Mucosa of descending colon (tissue), 3 donors: ENCODE data around the gene FAAP100. TPM values are rescaled to one million over a fixed set of nuclear protein-coding genes. Genes with fewer than 3 reads are reported as not detected.

Experiments used
- ATAC-seq: fragments of 200-7000 bp; cut with Tn5 transposase; one replicate; pipeline ENCODE4 v1.9.1; 2020; ENCODE audit warnings: mild to moderate bottlenecking, moderate library complexity
- DNase-seq, 3 donors: peaks; one replicate each; pipeline ENCODE4 v3.0.0-alpha.2; 2020
- H3K36me3 ChIP-seq: fragments of 200-600 bp; one replicate; pipeline ENCODE4 v1.8.0; 2021; ENCODE audit warnings: low read depth, mild to moderate bottlenecking
- H3K4me1 ChIP-seq: fragments of 200-600 bp; one replicate; pipeline ENCODE4 v1.8.0; 2021; ENCODE audit warnings: low read depth, mild to moderate bottlenecking
- H3K4me3 ChIP-seq: fragments of 200-600 bp; one replicate; pipeline ENCODE4 v1.8.0; 2021; ENCODE audit warnings: mild to moderate bottlenecking
- H3K9me3 ChIP-seq: fragments of 200-600 bp; one replicate; pipeline ENCODE4 v1.8.0; 2021; ENCODE audit warnings: mild to moderate bottlenecking
- CTCF ChIP-seq: fragments of 200-600 bp; IDR thresholded peaks from one replicate; pipeline ENCODE4 v1.8.0; 2022; ENCODE audit warnings: antibody characterized with exemption, mild to moderate bottlenecking
- intact Hi-C, 2 donors: fragments of 100-400 bp; cut with DNase I in 1 of 2; cut with micrococcal nuclease in 1 of 2; formaldehyde crosslinking; loops; one replicate each; pipeline versions ENCODE4 v1.11.0 to v1.11.1; 2022; cut with DNase I, micrococcal nuclease
- total RNA-seq, 3 donors: library from RNA; stranded (reverse); fragmentation: NEBNext Ultra II Directional in 2 of 3; extraction: Animal tissue kit (Norgen Biotek cat#: 25700) in 2 of 3; gene quantifications; one replicate each; pipeline versions ENCODE4 v1.2.1 to v1.2.4, GENCODE V29; 2021 to 2023
- donor health status: DM: no; HTN: no; CAD: no; lungs with moderate emphysema.
- donor health status: DM: no; HTN: no; CAD: no.
- donor health status: DM: no; HTN: yes; CAD: no.

FAAP100 gene
- total RNA-seq, 3 donors from 2014 or later = 23.2 to 28.9 (median 25.0) TPM

GRCh38 chr17:81542431-81543338 is 9.5 kb downstream of the FAAP100 start:
- ATAC-seq = no peak
- intact Hi-C loops = no loop called here
- TF ChIP-seq CTCF = no peak

GRCh38 chr17:81541123-81541522 is 11.0 kb downstream of the FAAP100 start:
- Histone ChIP-seq H3K4me3 (no peak overlapping the region), H3K9me3 (no peaks in the 10 kb centered on the region), H3K36me3 (no peaks in the 10 kb centered on the region), H3K4me1 (peaks cover 13% of the 10 kb centered on the region)
- no peak for ATAC-seq
- intact Hi-C loops = no loop called here
- TF ChIP-seq CTCF = no peak
- no peak for DNase-seq

More at GRCh38 chr17:81542431-81543338, 9.5 kb downstream of the FAAP100 start:
- Histone ChIP-seq H3K36me3 (no peaks in the 10 kb centered on the region), H3K4me1 (peaks cover 2% of the 10 kb centered on the region), H3K9me3 (no peaks in the 10 kb centered on the region), H3K4me3 (no peak overlapping the region)
- no peak for DNase-seq

GRCh38 chr17:81540676-81541027 is 11.5 kb downstream of the FAAP100 start:
- H3K36me3 ChIP-seq = no peaks in the 10 kb centered on the region
- DNase-seq (no peak), ATAC-seq (no peak)
- no peak for TF ChIP-seq CTCF
- no peaks in the 10 kb centered on the region for H3K9me3 ChIP-seq
- H3K4me1 ChIP-seq = peaks cover 13% of the 10 kb centered on the region
- H3K4me3 ChIP-seq = no peak overlapping the region
- intact Hi-C loops = no loop called here

GRCh38 chr17:81539961-81540675 is 12.0 kb downstream of the FAAP100 start:
- DNase-seq (no peak), ATAC-seq (no peak)
- Histone ChIP-seq H3K9me3 (no peaks in the 10 kb centered on the region), H3K4me1 (peaks cover 13% of the 10 kb centered on the region), H3K36me3 (no peaks in the 10 kb centered on the region), H3K4me3 (no peak overlapping the region)
- TF ChIP-seq CTCF = no peak
- intact Hi-C loops = no loop called here

- DNase-seq (no peak), ATAC-seq (no peak)
- H3K36me3 ChIP-seq = no peaks in the 10 kb centered on the region
- H3K4me1 ChIP-seq = peaks cover 13% of the 10 kb centered on the region
- H3K9me3 ChIP-seq = no peaks in the 10 kb centered on the region
- intact Hi-C loops = no loop called here
- no peak overlapping the region for H3K4me3 ChIP-seq
- no peak for TF ChIP-seq CTCF
Observed at GRCh38 chr17:81539571-81539900, 12.6 kb downstream of the FAAP100 start.
